KMS-11 (cell line): Measurements from ENCODE around the gene DNASE1.

Experiments used
- H2AFZ ChIP-seq: fragments of 200-600 bp; sonication (generic); 2 replicates; pipeline ENCODE4 v1.6.1; 2016; ENCODE audit warnings: antibody characterized with exemption, mixed run types, low read depth
- H3K27ac ChIP-seq: fragments of 200-600 bp; sonication (generic); 2 replicates; pipeline ENCODE4 v1.6.1; 2016; ENCODE audit warnings: mild to moderate bottlenecking, mixed run types
- H3K27me3 ChIP-seq: fragments of 200-600 bp; sonication (generic); 2 replicates; pipeline ENCODE4 v1.6.1; 2017; ENCODE audit warnings: mild to moderate bottlenecking, low read depth, mixed run types, moderate library complexity; ENCODE audit not compliant: insufficient read depth
- H3K36me3 ChIP-seq: fragments of 200-600 bp; sonication (generic); 2 replicates; pipeline ENCODE4 v1.6.1; 2017; ENCODE audit warnings: mild to moderate bottlenecking, mixed run types; ENCODE audit not compliant: insufficient read depth
- H3K4me1 ChIP-seq: fragments of 200-600 bp; sonication (generic); 2 replicates; pipeline ENCODE4 v1.6.1; 2016; ENCODE audit warnings: mild to moderate bottlenecking, low read depth, mixed run types; ENCODE audit not compliant: poor library complexity, severe bottlenecking
- H3K4me2 ChIP-seq: fragments of 200-600 bp; sonication (generic); 2 replicates; pipeline ENCODE4 v1.7.0; 2016; ENCODE audit warnings: mild to moderate bottlenecking, mixed run types
- H3K4me3 ChIP-seq: fragments of 200-600 bp; sonication (generic); IDR thresholded peaks from 2 replicates; pipeline ENCODE4 v1.6.1; 2017; ENCODE audit warnings: low read depth, low read length, mixed read lengths; ENCODE audit not compliant: insufficient read depth
- H3K79me2 ChIP-seq: fragments of 200-600 bp; sonication (generic); 2 replicates; pipeline ENCODE4 v1.6.1; 2016; ENCODE audit warnings: low read depth, mixed run types; ENCODE audit not compliant: insufficient read depth
- H3K9ac ChIP-seq: fragments of 200-600 bp; sonication (generic); 2 replicates; pipeline ENCODE4 v1.6.1; 2016; ENCODE audit warnings: mild to moderate bottlenecking, mixed run types
- H4K20me1 ChIP-seq: fragments of 200-600 bp; sonication (generic); 2 replicates; pipeline ENCODE4 v1.6.1; 2016; ENCODE audit warnings: mild to moderate bottlenecking, mixed run types; ENCODE audit not compliant: insufficient read depth
- CTCF ChIP-seq: fragments of 200-600 bp; sonication (generic); conservative IDR thresholded peaks from 2 replicates; pipeline ENCODE4 v1.6.1; 2017; ENCODE audit warnings: low read depth, mild to moderate bottlenecking, antibody characterized with exemption, low read length, moderate library complexity, mixed read lengths

Gene DNASE1

DNA sequence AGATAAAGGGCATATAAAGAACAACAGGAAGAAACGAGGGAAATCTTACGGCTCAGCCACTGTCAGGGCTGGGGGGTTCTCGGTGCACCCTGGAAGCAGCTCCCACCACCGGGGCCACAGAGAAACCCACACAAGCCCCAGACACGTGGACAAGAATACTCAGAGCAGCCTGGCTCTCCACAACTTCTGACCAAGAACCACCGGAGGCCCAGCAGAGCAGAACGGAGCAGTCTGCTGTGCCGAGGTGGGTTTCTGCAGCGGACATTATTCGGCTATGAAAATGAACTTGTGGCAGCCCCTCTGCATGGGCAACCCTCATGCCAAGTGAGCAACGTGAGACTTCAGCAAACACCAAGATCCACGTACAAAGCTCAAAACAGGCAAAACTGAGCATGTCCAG is 6.8 kb downstream of the DNASE1 start:
- Histone ChIP-seq H3K27ac (no peak overlapping the region), H3K4me2 (no peak overlapping the region), H3K27me3 (no peaks in the 10 kb centered on the region), H3K4me1 (no peaks in the 10 kb centered on the region), H3K79me2 (no peaks in the 10 kb centered on the region), H3K4me3 (no peak overlapping the region), H4K20me1 (no peaks in the 10 kb centered on the region), H2AFZ (no peak overlapping the region), H3K9ac (no peak overlapping the region), H3K36me3 (peaks cover 30% of the 10 kb centered on the region; the same call in 1 of the 2 replicates)
- TF ChIP-seq CTCF: no peak

GRCh38 chr16:3661922-3662321 is 7.4 kb downstream of the DNASE1 start:
- TF ChIP-seq CTCF: no peak
- Histone ChIP-seq H3K4me1 (no peaks in the 10 kb centered on the region), H3K27me3 (no peaks in the 10 kb centered on the region), H3K36me3 (peaks cover 30% of the 10 kb centered on the region; the same call in 1 of the 2 replicates), H3K4me3 (no peak overlapping the region), H3K27ac (no peak overlapping the region), H4K20me1 (no peaks in the 10 kb centered on the region), H3K79me2 (no peaks in the 10 kb centered on the region), H3K9ac (no peak overlapping the region), H3K4me2 (no peak overlapping the region), H2AFZ (no peak overlapping the region)

DNA sequence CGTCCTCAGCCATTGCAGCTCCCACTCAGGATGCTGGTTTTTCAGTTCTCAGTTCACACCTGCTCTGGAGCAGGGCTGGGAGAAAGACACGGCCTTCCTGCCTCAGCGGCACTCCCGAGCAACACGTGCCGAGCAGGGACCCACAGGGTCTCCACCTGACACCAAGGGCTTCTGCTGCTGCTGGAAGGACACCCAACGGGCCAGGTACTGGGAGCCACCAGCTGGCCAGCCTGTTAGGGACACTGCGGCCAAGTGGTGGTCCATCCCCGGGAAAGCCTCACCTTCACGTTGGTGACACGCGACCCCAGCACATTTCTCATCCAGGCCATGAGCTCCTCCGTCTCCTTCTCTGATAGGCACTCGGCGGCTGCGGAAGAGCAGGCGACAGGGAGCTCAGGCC is 8.1 kb downstream of the DNASE1 start:
- no peaks in the 10 kb centered on the region for H3K27me3 ChIP-seq
- H4K20me1 ChIP-seq: no peaks in the 10 kb centered on the region
- H3K36me3 ChIP-seq: peaks cover 24% of the 10 kb centered on the region; the same call in 1 of the 2 replicates
- H3K4me2 ChIP-seq: no peak overlapping the region
- no peak for TF ChIP-seq CTCF
- H3K9ac ChIP-seq: no peak overlapping the region
- no peaks in the 10 kb centered on the region for H3K4me1 ChIP-seq
- H3K4me3 ChIP-seq: no peak overlapping the region
- H3K27ac ChIP-seq: no peak overlapping the region
- no peak overlapping the region for H2AFZ ChIP-seq
- no peaks in the 10 kb centered on the region for H3K79me2 ChIP-seq

- Histone ChIP-seq H3K9ac (no peak overlapping the region), H2AFZ (no peak overlapping the region), H3K27ac (no peak overlapping the region), H3K4me1 (no peaks in the 10 kb centered on the region), H3K4me2 (no peak overlapping the region), H3K36me3 (peaks cover 16% of the 10 kb centered on the region; the same call in 1 of the 2 replicates), H3K27me3 (no peaks in the 10 kb centered on the region), H4K20me1 (no peaks in the 10 kb centered on the region), H3K79me2 (no peaks in the 10 kb centered on the region), H3K4me3 (no peak overlapping the region)
- no peak for TF ChIP-seq CTCF
Observed at GRCh38 chr16:3664187-3664896, 9.9 kb downstream of the DNASE1 start.
